Activated CD8-positive, alpha-beta memory T cell treated with anti-CD3 and anti-CD28 coated beads, Interleukin-2, amount 50 U/mL, for 4 hours (primary cell): ENCODE measurements around the gene OSBPL7.

ENCODE experiments used
- DNase-seq: peaks from one replicate; pipeline ENCODE4 v3.0.0-alpha.2; 2020

The OSBPL7 gene

DNA sequence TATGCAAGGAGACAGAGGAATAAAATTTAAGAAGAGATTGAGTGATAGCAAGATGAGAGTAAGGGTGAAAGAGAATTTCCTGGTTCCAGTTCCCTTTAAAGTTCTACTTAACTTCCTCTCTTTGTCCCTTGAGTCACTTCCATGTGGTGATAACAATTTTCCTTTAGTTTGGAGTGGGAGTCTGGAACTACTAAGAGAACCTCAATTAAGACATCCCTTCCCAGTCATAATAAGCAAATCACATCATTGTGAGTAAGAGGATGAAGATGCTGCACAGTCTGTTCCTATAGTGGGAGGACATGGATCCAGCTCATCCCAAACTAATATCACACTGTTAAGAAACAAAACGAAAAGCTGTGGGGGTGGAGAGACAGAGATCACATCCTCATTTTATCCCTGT, 64.2 kb downstream of the OSBPL7 start:
- no peak for DNase-seq
